OCI-LY7 (cell line): ENCODE measurements around the gene MESD. TPM values are rescaled to one million over a fixed set of nuclear protein-coding genes. Genes with fewer than 3 reads are reported as not detected.

ENCODE experiments used
- BruUV-seq: library from RNA; stranded (reverse); fragments of 400-500 nt; replicated peaks from 2 replicates; lab custom pipeline; 2021; lab: Mats Ljungman, UMichigan
- CTCF ChIA-PET: fragments of 300-600 bp; sonication (Branson Sonifier 250); formaldehyde crosslinking; loops from one replicate; lab custom pipeline; 2022; ENCODE audit warnings: antibody characterized with exemption; ENCODE audit not compliant: unreplicated experiment; lab: Charles Lee
- POLR2A ChIA-PET: fragments of 300-600 bp; sonication (Branson Sonifier 250); formaldehyde crosslinking; loops from one replicate; lab custom pipeline; 2022; ENCODE audit warnings: antibody characterized with exemption; lab: Charles Lee
- DNase-seq: peaks from one replicate; pipeline ENCODE4 v3.0.0-alpha.2; 2015; ENCODE audit warnings: low spot score
- H2AFZ ChIP-seq: fragments of 200-600 bp; sonication (generic), shearing (Covaris generic); 2 replicates; pipeline ENCODE4 v1.6.1; 2014; ENCODE audit warnings: mild to moderate bottlenecking, antibody characterized with exemption, low read length, moderate library complexity
- H3K27ac ChIP-seq: fragments of 200-600 bp; sonication (generic); 2 replicates; pipeline ENCODE4 v1.5.1; 2014; ENCODE audit warnings: mixed run types, low read depth, mild to moderate bottlenecking, moderate library complexity, low read length, inconsistent platforms; ENCODE audit not compliant: poor library complexity, severe bottlenecking
- H3K36me3 ChIP-seq: fragments of 200-600 bp; sonication (generic); 2 replicates; pipeline ENCODE4 v1.6.1; 2014; ENCODE audit warnings: mild to moderate bottlenecking, antibody characterized with exemption, low read length, moderate library complexity, mixed read lengths; ENCODE audit not compliant: insufficient read depth
- H3K4me1 ChIP-seq: fragments of 200-600 bp; sonication (generic); 2 replicates; pipeline ENCODE4 v1.5.1; 2014; ENCODE audit warnings: mild to moderate bottlenecking, low read length; ENCODE audit not compliant: insufficient read depth, poor library complexity, severe bottlenecking
- H3K4me2 ChIP-seq: fragments of 200-600 bp; sonication (generic); 2 replicates; pipeline ENCODE4 v1.6.1; 2014; ENCODE audit warnings: mild to moderate bottlenecking, low read length
- H3K4me3 ChIP-seq: fragments of 200-600 bp; sonication (generic); 2 replicates; pipeline ENCODE4 v1.5.1; 2014; ENCODE audit warnings: mild to moderate bottlenecking, low read depth, low read length; ENCODE audit not compliant: poor library complexity, severe bottlenecking
- H3K79me2 ChIP-seq: fragments of 200-600 bp; sonication (generic); 2 replicates; pipeline ENCODE4 v1.6.1; 2016; ENCODE audit warnings: low read depth, mild to moderate bottlenecking, low read length, moderate library complexity, mixed read lengths; ENCODE audit not compliant: insufficient read depth
- H3K9me2 ChIP-seq: fragments of 200-600 bp; sonication (generic); 2 replicates; pipeline ENCODE4 v1.6.1; 2016; ENCODE audit warnings: mild to moderate bottlenecking, low read length, mixed read lengths; ENCODE audit not compliant: insufficient read depth
- H3K9me3 ChIP-seq: fragments of 200-600 bp; sonication (generic); 2 replicates; pipeline ENCODE4 v1.6.1; 2014; ENCODE audit warnings: mild to moderate bottlenecking, mixed run types, low read length, mixed read lengths
- H4K20me1 ChIP-seq: fragments of 200-600 bp; sonication (generic); 2 replicates; pipeline ENCODE4 v1.6.1; 2014; ENCODE audit warnings: mild to moderate bottlenecking, antibody characterized with exemption, low read length, moderate library complexity, mixed read lengths; ENCODE audit not compliant: insufficient read depth
- CTCF ChIP-seq: fragments of 200-600 bp; sonication (generic); conservative IDR thresholded peaks from 2 replicates; pipeline ENCODE4 v1.5.1; 2014; ENCODE audit warnings: mild to moderate bottlenecking, antibody characterized with exemption, low read length, moderate library complexity, mixed read lengths
- EZH2phosphoT487 ChIP-seq: fragments of 200-600 bp; sonication (generic); IDR thresholded peaks from 2 replicates; pipeline ENCODE4 v1.6.1; 2018; ENCODE audit warnings: low read depth, borderline replicate concordance, mild to moderate bottlenecking, mixed run types, antibody characterized with exemption, low read length, moderate library complexity, mixed read lengths
- intact Hi-C: fragments of 100-400 bp; cut with micrococcal nuclease; formaldehyde crosslinking; loops from one replicate; pipeline ENCODE4 v1.10.0; 2022; ENCODE audit not compliant: unreplicated experiment
- total RNA-seq, 2 experiments: library from RNA; depleted of rRNA in 1 of 2; stranded (reverse); fragments of >200 nt in 1 of 2; shearing (Covaris generic) in 1 of 2; gene quantifications; 2 replicates each; pipeline ENCODE4 v1.2.3, GENCODE V29; 2014 to 2022

MESD gene
- total RNA-seq, 2 experiments from 2014 or later: 17.3 to 27.7 TPM

- Histone ChIP-seq H2AFZ (peak overlapping the region; percentile 67), H4K20me1 (peaks cover 19% of the 10 kb centered on the region), H3K9me3 (no peaks in the 10 kb centered on the region), H3K4me1 (peaks cover 31% of the 10 kb centered on the region), H3K9me2 (no peaks in the 10 kb centered on the region), H3K79me2 (peaks cover 12% of the 10 kb centered on the region; the same call in 1 of the 2 replicates), H3K36me3 (peaks cover 19% of the 10 kb centered on the region), H3K27ac (peak overlapping the region; percentile 65), H3K4me2 (peak overlapping the region; percentile 91), H3K4me3 (peak overlapping the region; percentile 77)
- TF ChIP-seq EZH2phosphoT487: no peak
- no peak for TF ChIP-seq CTCF
- ChIA-PET CTCF (no interaction called here), POLR2A (interaction anchor here (1.0 to 4.1 kb wide), 4 partner anchors 9 to 21 kb away, joined by 3 to 24 read pairs (median 8); no protein-coding TSS in a partner anchor)
- BruUV-seq: no TSS peak
- intact Hi-C loops: loop anchor here (10.0 kb wide), 1 partner anchor 1045 kb away; the partner anchor contains the start of gene MEX3B
- peak; percentile 30 for DNase-seq
Observed at GRCh38 chr15:81000144-81000623, 10.6 kb upstream of the MESD start.

GRCh38 chr15:80999623-81000036, 10.0 kb upstream of the MESD start:
- peak overlapping the region; percentile 65 for H3K27ac ChIP-seq
- no peaks in the 10 kb centered on the region for H3K9me3 ChIP-seq
- ChIA-PET POLR2A (interaction anchor here (1.3 to 4.1 kb wide), 3 partner anchors 9 to 20 kb away, joined by 5 to 24 read pairs (median 11); no protein-coding TSS in a partner anchor), CTCF (no interaction called here)
- peak; percentile 77 for DNase-seq
- peak overlapping the region; percentile 67; the same call in 1 of the 2 replicates for H2AFZ ChIP-seq
- no peaks in the 10 kb centered on the region for H3K9me2 ChIP-seq
- peaks cover 13% of the 10 kb centered on the region for H4K20me1 ChIP-seq
- peaks cover 31% of the 10 kb centered on the region for H3K4me1 ChIP-seq
- H3K4me2 ChIP-seq: peak overlapping the region; percentile 91
- intact Hi-C loops: loop anchor here (5.0 to 10.0 kb wide), 3 partner anchors 268 to 1045 kb away; partner anchors contain the start of genes MEX3B and STARD5
- H3K4me3 ChIP-seq: peak overlapping the region; percentile 77
- TSS peak; percentile 88 for BruUV-seq
- H3K79me2 ChIP-seq: peaks cover 11% of the 10 kb centered on the region; the same call in 1 of the 2 replicates
- TF ChIP-seq CTCF (no peak), EZH2phosphoT487 (no peak)
- peaks cover 19% of the 10 kb centered on the region for H3K36me3 ChIP-seq

- Histone ChIP-seq H3K4me1 (peaks cover 31% of the 10 kb centered on the region), H2AFZ (no peak overlapping the region), H3K9me3 (no peaks in the 10 kb centered on the region), H3K9me2 (no peaks in the 10 kb centered on the region), H3K4me2 (no peak overlapping the region), H3K27ac (no peak overlapping the region), H4K20me1 (no peaks in the 10 kb centered on the region), H3K4me3 (no peak overlapping the region), H3K36me3 (peaks cover 9% of the 10 kb centered on the region), H3K79me2 (no peaks in the 10 kb centered on the region)
- ChIA-PET CTCF (no interaction called here), POLR2A (no interaction called here)
- no peak for DNase-seq
- intact Hi-C loops: loop anchor here (5.0 kb wide), 2 partner anchors 269 to 324 kb away; partner anchors contain the start of gene STARD5
- BruUV-seq: no TSS peak
- no peak for TF ChIP-seq CTCF
- TF ChIP-seq EZH2phosphoT487: no peak
Observed at GRCh38 chr15:80998251-80998650, 8.6 kb upstream of the MESD start.
